ENCODE results near the gene CYSRT1. TPM values are rescaled to one million over a fixed set of nuclear protein-coding genes. Genes with fewer than 3 reads are reported as not detected.

CYSRT1 gene
- polyA plus RNA-seq, 1 of the 3 experiments (the other 2 are of a cell fraction), result 2.1 TPM

GRCh38 chr9:137221506-137222111 lies 3.4 kb upstream of the CYSRT1 start:
- WGBS (ENCODE audit: low lambda C conversion rate), result 49% methylated on average over 6 of the region's 61 CpGs
- H3K27ac ChIP-seq (ENCODE audit: low read depth in 2 of 2, low read length in 1 of 2), result peak overlapping the region in 1 of 2 experiments; percentile 76; a peak in 2 of 4 replicates
- H3K9ac ChIP-seq, result no peak overlapping the region
- peak overlapping the region; percentile 73; the same call in 1 of the 2 replicates for H3K4me2 ChIP-seq
- H3K79me2 ChIP-seq (ENCODE audit: insufficient read depth), result no peaks in the 10 kb centered on the region
- peak overlapping the region; percentile 47 to 56; a peak in 3 of 4 replicates for H3K4me3 ChIP-seq (ENCODE audit: low read depth in 2 of 2, low read length in 1 of 2)
- H3K4me1 ChIP-seq (ENCODE audit: control insufficient read depth in 1 of 2, insufficient read depth in 2 of 2, low read depth in 1 of 2, low read length in 1 of 2), result peaks cover 5 to 25% of the 10 kb centered on the region in 2 experiments; a peak in 1 of 4 replicates
- H3K9me3 ChIP-seq, result no peaks in the 10 kb centered on the region
- no peak overlapping the region for H2AFZ ChIP-seq (ENCODE audit: low read depth)
- peak; percentile 63 for DNase-seq
- no peaks in the 10 kb centered on the region for H3K27me3 ChIP-seq (ENCODE audit: insufficient read depth)
- no peaks in the 10 kb centered on the region for H3K9me2 ChIP-seq
- H4K20me1 ChIP-seq (ENCODE audit: insufficient read depth), result no peaks in the 10 kb centered on the region
- TF ChIP-seq NFIC (IDR thresholded peaks at IDR 0.05; ENCODE audit: borderline replicate concordance) (no peak), USF2 (IDR thresholded peaks at IDR 0.05; ENCODE audit: borderline replicate concordance, low read depth, low read length) (no peak), RFX5 (IDR thresholded peaks at IDR 0.05; ENCODE audit: low read length) (no peak), MAX (IDR thresholded peaks at IDR 0.05; ENCODE audit: low read depth) (no peak), CHD2 (IDR thresholded peaks at IDR 0.05; ENCODE audit: low read length, partially characterized antibody) (no peak), IRF3 (IDR thresholded peaks at IDR 0.05; ENCODE audit: low read depth, low read length) (no peak), SIN3A (IDR thresholded peaks at IDR 0.05; ENCODE audit: borderline replicate concordance, low read depth, low read length) (no peak), ELF1 (IDR thresholded peaks at IDR 0.05) (no peak), GABPA (IDR thresholded peaks at IDR 0.05; ENCODE audit: low read depth) (no peak), FOSL2 (IDR thresholded peaks at IDR 0.05; ENCODE audit: borderline replicate concordance, low read depth) (no peak), PBX3 (IDR thresholded peaks at IDR 0.05) (no peak), GATA2 (CRISPR knock-in tag; IDR thresholded peaks at IDR 0.05) (no peak), CTCF (IDR thresholded peaks at IDR 0.05) (no peak), TCF12 (IDR thresholded peaks at IDR 0.05) (no peak), JUND (IDR thresholded peaks at IDR 0.05) (no peak), ZBTB33 (IDR thresholded peaks at IDR 0.05; ENCODE audit: borderline replicate concordance, low read depth) (no peak)
- no peaks in the 10 kb centered on the region for H3K36me3 ChIP-seq (replicated peaks in 1 of 2; ENCODE audit: control insufficient read depth in 1 of 2, insufficient read depth in 2 of 2, low read length in 1 of 2)
- CTCF ChIA-PET, result interaction anchor here (1.4 to 7.7 kb wide), 6 partner anchors 15 to 175 kb away, joined by 3 to 95 read pairs (median 4); partner anchors contain the start of genes NELFB and NPDC1
- POLR2A ChIA-PET, result interaction anchor here (1.8 to 2.9 kb wide), 2 partner anchors 33 to 92 kb away, joined by 6 to 12 read pairs; partner anchors contain the start of genes ANAPC2 and SSNA1
- peaks cover 9% of the 10 kb centered on the region for H3F3A ChIP-seq (replicated peaks; ENCODE audit: insufficient read depth)
